ENCODE measurements around the gene LOXHD1. TPM values are rescaled to one million over a fixed set of nuclear protein-coding genes. Genes with fewer than 3 reads are reported as not detected.

Gene LOXHD1
- not detected for total RNA-seq

- ChIA-PET CTCF (interaction anchor here (0.6 to 3.4 kb wide), 26 partner anchors 9 to 532 kb away, joined by 3 to 21 read pairs (median 4); a partner anchor contains a TSS), POLR2A (interaction anchor here (0.6 kb wide), 1 partner anchor 484 kb away, joined by 3 read pairs; a partner anchor contains a TSS)
Observed at GRCh38 chr18:46657115-46657955, at the start of gene LOXHD1. TSS of gene LOXHD1 (minus strand) at chr18:46657220. CDS start at chr18:46657033, 187 bp downstream.

GRCh38 chr18:46705521-46705920 is 48.5 kb upstream of the LOXHD1 start:
- CTCF ChIA-PET: no interaction called here
- POLR2A ChIA-PET: no interaction called here

- POLR2A ChIA-PET: no interaction called here
- CTCF ChIA-PET: no interaction called here
Observed at GRCh38 chr18:46704816-46705215, 47.8 kb upstream of the LOXHD1 start.

GRCh38 chr18:46704189-46704588 is 47.2 kb upstream of the LOXHD1 start:
- CTCF ChIA-PET: no interaction called here
- POLR2A ChIA-PET: no interaction called here

GRCh38 chr18:46702471-46702870 is 45.5 kb upstream of the LOXHD1 start:
- ChIA-PET CTCF (interaction anchor here (1.4 kb wide), 1 partner anchor 44 kb away, joined by 5 read pairs; no protein-coding TSS in a partner anchor), POLR2A (no interaction called here)

DNA sequence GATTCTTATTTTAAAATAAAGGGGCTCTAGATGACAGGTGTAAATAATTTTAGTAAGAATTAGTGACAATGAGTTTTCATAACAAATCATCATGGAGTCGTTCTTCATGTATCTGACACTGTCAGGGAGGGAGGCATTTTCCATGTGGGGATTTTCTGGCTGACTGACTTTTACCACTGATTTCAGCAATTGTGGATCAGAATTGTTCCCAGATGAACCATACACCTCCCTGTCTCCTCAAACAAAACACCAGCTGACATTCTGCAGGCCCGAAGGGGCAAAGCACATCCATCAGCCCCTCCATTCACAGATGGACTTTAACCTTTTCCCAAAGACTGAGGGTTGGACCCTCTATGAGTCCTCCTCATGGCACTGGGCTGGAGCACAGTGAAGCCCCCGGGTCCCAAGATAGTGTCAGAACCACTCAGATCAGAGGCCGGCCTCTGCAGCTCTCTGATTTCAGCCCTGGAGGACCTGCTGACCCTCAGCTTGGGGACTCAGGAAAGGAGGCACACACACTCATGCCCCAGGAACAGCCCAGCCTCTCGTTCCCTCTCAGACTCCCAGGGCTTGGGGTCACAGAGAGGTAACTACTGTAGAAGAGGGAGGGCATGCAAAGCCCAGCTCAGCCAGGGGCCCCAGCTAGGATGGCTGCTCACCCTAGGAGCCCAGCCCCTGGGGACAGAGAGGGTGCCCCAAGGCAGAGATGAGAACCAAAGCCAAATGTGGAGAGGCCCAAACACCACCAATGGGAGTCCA is 43.2 kb upstream of the LOXHD1 start:
- POLR2A ChIA-PET: no interaction called here
- CTCF ChIA-PET: no interaction called here

DNA sequence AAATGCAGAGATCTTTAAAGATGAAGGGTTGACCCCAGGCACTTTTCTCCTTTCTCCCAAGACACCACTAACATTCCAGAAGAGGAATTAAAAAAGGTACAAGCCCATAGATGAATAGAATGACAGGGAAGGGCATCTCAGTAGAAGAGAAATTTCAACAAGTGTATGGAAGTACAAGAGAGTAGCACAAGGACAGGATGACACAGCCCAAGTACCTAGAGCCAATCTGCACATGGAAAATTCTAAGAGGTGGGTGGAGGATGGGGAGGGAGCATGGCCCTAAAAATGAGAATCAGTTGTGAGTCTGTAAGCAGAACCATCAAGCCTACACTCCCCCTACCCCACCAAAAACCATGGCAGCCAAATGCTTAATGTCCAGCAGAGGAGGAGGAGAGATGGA is 39.7 kb upstream of the LOXHD1 start:
- CTCF ChIA-PET: no interaction called here
- POLR2A ChIA-PET: no interaction called here

DNA sequence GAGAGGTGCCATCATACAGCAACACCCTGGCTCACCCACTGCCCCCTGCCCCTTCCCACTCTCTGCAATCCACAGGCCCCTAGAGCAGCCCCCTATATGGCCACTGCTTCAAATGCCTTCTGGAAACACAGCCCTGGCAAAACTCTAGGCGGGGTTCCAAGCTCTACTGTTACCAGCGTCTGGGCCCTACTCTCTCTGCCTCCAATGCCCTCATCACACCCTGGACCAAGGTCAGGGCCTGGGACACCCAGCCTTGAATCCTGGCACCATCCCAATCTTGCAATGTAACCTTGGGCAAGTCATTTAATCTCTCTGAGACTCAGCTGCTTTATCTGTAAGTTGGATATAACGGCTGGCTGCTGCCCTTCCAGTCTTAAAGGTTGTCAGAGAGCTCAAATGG is 39.2 kb upstream of the LOXHD1 start:
- POLR2A ChIA-PET: no interaction called here
- CTCF ChIA-PET: no interaction called here

- CTCF ChIA-PET: no interaction called here
- POLR2A ChIA-PET: no interaction called here
Observed at GRCh38 chr18:46693996-46694395, 37.0 kb upstream of the LOXHD1 start.

- ChIA-PET CTCF (interaction anchor here (0.6 to 0.7 kb wide), 2 partner anchors 23 to 456 kb away, joined by 3 read pairs; no protein-coding TSS in a partner anchor), POLR2A (no interaction called here)
Observed at GRCh38 chr18:46688853-46689525, 32.0 kb upstream of the LOXHD1 start.

DNA sequence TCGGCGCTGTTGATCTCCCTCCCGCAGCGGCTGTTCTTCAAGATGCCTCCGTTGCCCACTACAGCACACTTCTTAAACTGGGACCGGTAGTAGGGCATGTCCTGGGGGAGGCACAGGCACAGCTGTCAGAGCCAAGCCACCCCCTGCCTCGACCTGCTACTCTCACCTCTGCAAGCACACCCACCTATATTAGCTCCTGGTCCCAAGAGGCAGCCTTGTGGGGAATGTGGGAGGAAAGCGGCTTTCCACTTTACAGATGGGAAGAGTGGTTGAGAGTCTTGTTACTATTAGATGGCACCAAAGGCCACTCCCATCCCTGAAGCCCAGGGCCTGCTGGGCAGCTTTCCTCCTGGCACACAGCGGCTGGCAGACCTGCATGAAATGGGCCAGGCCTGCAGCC is 29.2 kb upstream of the LOXHD1 start:
- POLR2A ChIA-PET: no interaction called here

DNA sequence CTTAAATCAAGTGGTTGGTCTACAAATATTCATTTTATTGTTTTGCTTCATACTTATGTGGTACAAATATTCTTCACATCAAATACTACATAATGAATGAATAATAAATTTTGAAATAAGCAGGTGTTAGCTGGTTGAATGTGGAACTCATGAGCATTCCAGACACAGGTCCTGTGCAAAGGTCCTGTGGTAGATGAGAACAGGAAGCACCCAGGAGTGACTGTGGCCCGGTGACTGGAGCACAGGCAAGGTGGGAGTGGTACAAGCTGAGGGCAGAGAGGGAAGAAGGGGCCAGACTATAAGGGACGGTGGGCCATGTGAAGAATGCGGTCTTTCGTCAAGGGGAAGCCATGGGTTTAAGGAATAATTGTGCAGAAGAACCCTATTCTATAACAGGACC is 26.2 kb upstream of the LOXHD1 start:
- POLR2A ChIA-PET: no interaction called here
- CTCF ChIA-PET: no interaction called here

More for the DNA sequence above, 29.2 kb upstream of the LOXHD1 start:
- CTCF ChIA-PET: no interaction called here

DNA sequence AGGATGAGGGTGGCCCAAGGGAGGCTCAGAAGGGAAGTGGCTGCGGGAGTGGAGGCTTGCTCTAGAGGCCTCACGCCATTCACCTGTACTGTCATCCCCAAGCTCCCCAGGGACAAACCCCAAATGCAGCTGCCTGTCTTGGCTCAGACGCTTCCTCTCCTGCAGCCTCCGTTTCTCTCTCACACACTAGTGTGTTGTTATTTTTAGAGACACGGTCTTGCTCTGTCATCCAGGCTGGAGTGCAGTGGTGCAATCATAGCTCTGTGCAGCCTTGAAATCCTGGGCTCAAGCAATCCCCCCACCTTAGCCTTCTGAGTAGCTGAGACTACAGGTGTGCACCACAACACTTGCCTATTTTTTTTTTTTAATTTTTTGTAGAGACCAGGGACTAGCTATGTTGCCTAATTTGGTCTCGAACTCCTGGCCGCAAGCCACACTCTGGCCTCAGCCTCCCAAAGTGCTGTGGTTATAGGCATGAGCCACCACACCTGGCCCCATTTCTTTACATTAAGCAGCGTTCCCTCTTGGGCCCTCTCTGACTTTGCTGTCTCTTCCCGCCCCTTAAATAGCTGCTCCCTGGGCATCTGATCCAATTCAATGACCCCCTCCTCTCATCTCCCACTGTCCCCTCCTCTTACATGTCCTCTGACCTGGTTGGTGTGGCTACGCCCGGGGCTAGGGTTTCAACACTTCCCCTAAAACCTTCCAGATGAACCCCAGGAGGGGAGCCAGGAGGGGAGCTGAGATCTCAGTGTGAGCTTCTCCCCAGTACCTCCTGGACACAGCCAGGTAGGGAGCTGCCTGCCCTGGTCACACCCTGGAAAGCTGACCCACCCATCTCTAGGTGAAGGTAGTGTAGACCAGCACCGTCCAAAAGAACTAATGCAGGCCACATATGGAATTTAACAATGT is 24.0 kb upstream of the LOXHD1 start:
- ChIA-PET CTCF (no interaction called here), POLR2A (no interaction called here)

GRCh38 chr18:46679846-46680598 is 23.0 kb upstream of the LOXHD1 start:
- ChIA-PET CTCF (no interaction called here), POLR2A (no interaction called here)

GRCh38 chr18:46678785-46679399 is 21.9 kb upstream of the LOXHD1 start:
- ChIA-PET CTCF (no interaction called here), POLR2A (no interaction called here)

DNA sequence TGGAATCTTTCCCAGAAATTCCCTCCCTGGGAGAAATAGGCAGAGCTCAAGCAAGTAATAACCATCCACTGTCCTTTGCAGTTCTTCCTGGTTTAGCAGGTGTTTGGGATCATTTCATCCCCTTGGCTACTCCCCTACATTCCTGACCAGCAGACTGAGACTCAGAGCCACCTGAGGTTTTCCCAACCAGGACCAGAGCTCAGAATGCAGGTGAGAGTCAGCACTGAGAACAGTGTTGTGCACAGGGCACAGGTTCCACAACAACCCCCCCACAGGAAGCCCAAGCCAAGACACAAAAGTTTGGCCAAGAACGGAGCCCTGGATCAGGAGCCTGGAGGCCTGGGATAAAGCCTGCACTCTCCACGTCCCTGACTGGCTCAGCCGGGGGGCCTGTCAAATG is 21.0 kb upstream of the LOXHD1 start:
- POLR2A ChIA-PET: no interaction called here

GRCh38 chr18:46677611-46678010 is 20.6 kb upstream of the LOXHD1 start:
- CTCF ChIA-PET: no interaction called here

More for the DNA sequence above, 21.0 kb upstream of the LOXHD1 start:
- CTCF ChIA-PET: no interaction called here

DNA sequence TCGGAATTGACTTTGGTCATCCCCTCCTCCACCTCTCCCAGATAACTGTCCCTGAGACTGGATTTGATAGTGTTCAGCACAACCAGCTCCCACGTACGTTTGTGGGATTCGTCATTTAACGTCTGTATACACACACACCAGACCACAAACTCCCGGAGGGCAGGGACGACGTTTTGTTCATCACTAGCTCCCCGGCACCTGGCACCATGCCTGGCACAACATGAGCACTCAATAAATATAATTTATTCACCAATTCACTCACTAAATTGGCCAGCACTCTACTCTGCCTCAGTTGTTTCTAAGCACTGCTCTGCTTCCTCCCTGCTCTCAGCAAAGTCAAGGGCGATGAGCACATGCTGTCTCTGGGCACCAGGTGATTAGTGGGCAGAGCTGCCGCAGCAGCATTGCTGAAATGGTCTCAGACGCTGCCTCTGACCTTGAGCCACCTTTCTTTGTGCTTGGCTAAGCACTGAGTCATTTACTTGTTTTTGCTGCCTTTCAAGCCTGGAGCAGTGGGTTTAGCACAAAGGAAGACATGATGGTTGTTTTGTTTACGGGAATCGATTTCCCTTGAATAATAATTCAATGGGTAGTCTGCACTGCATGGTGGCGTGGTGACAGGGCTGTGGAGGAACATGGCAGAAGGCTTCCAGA is 19.3 kb upstream of the LOXHD1 start:
- CTCF ChIA-PET: no interaction called here
- POLR2A ChIA-PET: no interaction called here

More at GRCh38 chr18:46677611-46678010, 20.6 kb upstream of the LOXHD1 start:
- POLR2A ChIA-PET: no interaction called here

Measured in activated CD8-positive, alpha-beta memory T cell treated with anti-CD3 and anti-CD28 coated beads for 36 hours (primary cell).